GM12873 (cell line): ENCODE measurements around the gene ISLR.

ENCODE experiments used
- TF ChIP-seq, protein P1 (sequence below): IDR thresholded peaks from 2 replicates; pipeline ENCODE4 v1.5.1; 2012; ENCODE audit warnings: low read depth, mild to moderate bottlenecking, moderate library complexity, low read length, control low read depth; ENCODE audit not compliant: insufficient read depth; ENCODE audit errors: missing control alignments

ISLR gene

DNA sequence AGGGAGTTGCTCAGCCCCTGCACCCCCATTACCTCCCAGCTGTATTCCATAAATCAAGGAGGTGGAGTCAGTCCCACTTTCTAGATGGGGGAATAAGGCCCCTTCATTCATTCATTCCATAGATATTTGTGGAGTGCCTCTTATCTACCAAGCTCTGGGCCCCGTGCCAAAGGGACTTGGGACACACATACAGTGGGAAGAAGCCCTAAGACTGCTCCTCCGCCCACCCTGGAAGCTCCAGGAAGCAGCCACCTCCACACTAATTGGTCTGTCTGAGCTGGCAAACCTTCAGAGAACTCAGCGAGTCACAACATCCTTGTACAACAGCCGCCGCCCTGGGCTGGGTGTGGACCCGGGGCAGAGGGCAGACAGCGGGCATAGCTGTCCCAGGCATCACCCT, 22.7 kb downstream of the ISLR start:
- TF ChIP-seq, protein P1, sequence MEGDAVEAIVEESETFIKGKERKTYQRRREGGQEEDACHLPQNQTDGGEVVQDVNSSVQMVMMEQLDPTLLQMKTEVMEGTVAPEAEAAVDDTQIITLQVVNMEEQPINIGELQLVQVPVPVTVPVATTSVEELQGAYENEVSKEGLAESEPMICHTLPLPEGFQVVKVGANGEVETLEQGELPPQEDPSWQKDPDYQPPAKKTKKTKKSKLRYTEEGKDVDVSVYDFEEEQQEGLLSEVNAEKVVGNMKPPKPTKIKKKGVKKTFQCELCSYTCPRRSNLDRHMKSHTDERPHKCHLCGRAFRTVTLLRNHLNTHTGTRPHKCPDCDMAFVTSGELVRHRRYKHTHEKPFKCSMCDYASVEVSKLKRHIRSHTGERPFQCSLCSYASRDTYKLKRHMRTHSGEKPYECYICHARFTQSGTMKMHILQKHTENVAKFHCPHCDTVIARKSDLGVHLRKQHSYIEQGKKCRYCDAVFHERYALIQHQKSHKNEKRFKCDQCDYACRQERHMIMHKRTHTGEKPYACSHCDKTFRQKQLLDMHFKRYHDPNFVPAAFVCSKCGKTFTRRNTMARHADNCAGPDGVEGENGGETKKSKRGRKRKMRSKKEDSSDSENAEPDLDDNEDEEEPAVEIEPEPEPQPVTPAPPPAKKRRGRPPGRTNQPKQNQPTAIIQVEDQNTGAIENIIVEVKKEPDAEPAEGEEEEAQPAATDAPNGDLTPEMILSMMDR = no peak

- TF ChIP-seq, protein P1 = no peak
These were observed 23.9 kb downstream of the ISLR start for GRCh38 chr15:74197176-74197965.

DNA sequence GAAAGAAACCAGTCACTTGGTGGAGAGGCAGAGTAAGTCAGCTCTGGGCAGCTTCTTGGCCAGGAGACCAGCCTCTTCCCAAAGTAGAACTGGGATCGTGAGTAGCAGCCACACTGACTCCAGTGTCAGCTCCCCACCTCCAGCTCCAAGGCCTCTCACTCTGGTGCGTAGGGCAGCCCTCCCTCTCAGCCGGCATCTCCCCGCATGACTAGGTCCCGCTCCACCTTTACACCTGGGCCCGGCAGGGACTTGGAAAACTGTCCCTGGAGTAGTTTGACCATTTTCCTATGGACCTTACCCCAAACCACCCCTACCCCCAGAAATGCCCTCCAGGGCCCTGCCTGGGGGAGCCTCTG, 25.8 kb downstream of the ISLR start:
- TF ChIP-seq, protein P1 = no peak

- TF ChIP-seq, protein P1 = no peak
These were observed 26.9 kb downstream of the ISLR start for GRCh38 chr15:74200412-74200815.

GRCh38 chr15:74200871-74201419, 27.4 kb downstream of the ISLR start:
- TF ChIP-seq, protein P1 = no peak

- TF ChIP-seq, protein P1 = no peak
These were observed 28.4 kb downstream of the ISLR start for GRCh38 chr15:74201710-74202420.
